Endothelial cell of umbilical vein (primary cell): ENCODE data around the gene CHMP5. TPM values are rescaled to one million over a fixed set of nuclear protein-coding genes. Genes with fewer than 3 reads are reported as not detected.

ENCODE experiments used
- BruUV-seq: library from RNA; stranded (reverse); fragments of 400-500 nt; replicated peaks from 2 replicates; lab custom pipeline; 2021; lab: Mats Ljungman, UMichigan
- CTCF ChIA-PET: fragments of 300-600, 350-600 bp; sonication (Branson Sonifier 250); formaldehyde crosslinking; loops from one replicate; lab custom pipeline; 2021; ENCODE audit warnings: antibody characterized with exemption, inconsistent platforms; lab: Charles Lee
- POLR2A ChIA-PET: fragments of 300-600, 350-600 bp; sonication (Branson Sonifier 250); formaldehyde crosslinking; loops from one replicate; lab custom pipeline; 2021; ENCODE audit warnings: antibody characterized with exemption, inconsistent platforms; lab: Charles Lee
- DNase-seq: peaks from one replicate; pipeline ENCODE4 v3.0.0-alpha.2; 2011; ENCODE audit warnings: low read depth, low spot score
- FAIRE-seq: peaks from 2 replicates; lab custom pipeline; 2011; peaks lifted over from hg19 to GRCh38; lab: Jason Lieb, UNC
- H2AFZ ChIP-seq: 2 replicates; pipeline ENCODE4 v1.6.0; 2012; ENCODE audit warnings: low read depth, low read length, control low read depth, inconsistent platforms
- H3K27ac ChIP-seq: 2 replicates; pipeline ENCODE4 v1.5.1; 2011; ENCODE audit warnings: low read depth, mild to moderate bottlenecking, control low read depth, low read length, moderate library complexity; ENCODE audit not compliant: insufficient read depth
- H3K27me3 ChIP-seq, 2 experiments: 2 replicates each; pipeline versions ENCODE4 v1.6.0 to v1.6.1; 2011; ENCODE audit warnings: low read length in 2 of 2, mixed read lengths in 1 of 2; ENCODE audit not compliant: control insufficient read depth in 2 of 2, insufficient read depth in 2 of 2
- H3K36me3 ChIP-seq, 2 experiments: 2 replicates in 1 of 2; 3 replicates in 1 of 2; pipeline ENCODE4 v1.5.1; 2011; ENCODE audit warnings: low read length in 2 of 2, mild to moderate bottlenecking in 1 of 2, moderate library complexity in 1 of 2; ENCODE audit not compliant: control insufficient read depth in 2 of 2, insufficient read depth in 2 of 2; ENCODE audit errors: extremely low read depth in 1 of 2
- H3K4me1 ChIP-seq: 3 replicates; pipeline ENCODE4 v1.5.1; 2011; ENCODE audit warnings: mild to moderate bottlenecking, low read length; ENCODE audit not compliant: control insufficient read depth, insufficient read depth; ENCODE audit errors: extremely low read depth
- H3K4me2 ChIP-seq: 2 replicates; pipeline ENCODE4 v1.6.1; 2011; ENCODE audit warnings: low read length, control low read depth, mixed read lengths; ENCODE audit not compliant: insufficient read depth
- H3K4me3 ChIP-seq, 3 experiments: fragments of 200-600 bp in 1 of 3; sonication (generic), shearing (Covaris generic) in 1 of 3; replicated peaks in 1 of 3; 2 replicates each; pipeline ENCODE4 v1.5.1; 2011 to 2016; ENCODE audit warnings: control low read depth in 3 of 3, low read length in 3 of 3, mild to moderate bottlenecking in 2 of 3, inconsistent platforms in 1 of 3, low read depth in 1 of 3, moderate library complexity in 1 of 3; ENCODE audit not compliant: insufficient read depth in 1 of 3
- H3K79me2 ChIP-seq: 2 replicates; pipeline ENCODE4 v1.6.0; 2012; ENCODE audit warnings: low read length, inconsistent platforms; ENCODE audit not compliant: control insufficient read depth, insufficient read depth
- H3K9ac ChIP-seq: replicated peaks from 2 replicates; pipeline ENCODE3; 2011; ENCODE audit warnings: low read length, control low read depth; ENCODE audit not compliant: insufficient read depth; ENCODE audit errors: extremely low read depth
- H3K9me1 ChIP-seq: replicated peaks from 3 replicates; pipeline ENCODE4 v1.6.0; 2011; ENCODE audit warnings: mild to moderate bottlenecking, low read length; ENCODE audit not compliant: control insufficient read depth, insufficient read depth; ENCODE audit errors: extremely low read depth
- H3K9me3 ChIP-seq: replicated peaks from 2 replicates; pipeline ENCODE4 v1.5.1; 2012; ENCODE audit warnings: low read length, inconsistent platforms; ENCODE audit not compliant: control insufficient read depth, insufficient read depth
- H4K20me1 ChIP-seq: replicated peaks from 2 replicates; pipeline ENCODE3; 2011; ENCODE audit warnings: mild to moderate bottlenecking, low read length; ENCODE audit not compliant: control insufficient read depth, insufficient read depth; ENCODE audit errors: extremely low read depth
- CTCF ChIP-seq, 2 donors: IDR thresholded peaks; 1 replicate in 1 of 2; 2 replicates in 1 of 2; pipeline ENCODE4 v1.5.1; 2011; ENCODE audit warnings: low read length in 2 of 2, mild to moderate bottlenecking in 2 of 2, moderate library complexity in 2 of 2, control low read depth in 1 of 2, inconsistent platforms in 1 of 2, low read depth in 1 of 2; ENCODE audit not compliant: insufficient read depth in 1 of 2; ENCODE audit errors: extremely low read depth in 1 of 2
- EZH2 ChIP-seq: IDR thresholded peaks from 2 replicates; pipeline ENCODE4 v1.6.1; 2012; ENCODE audit warnings: borderline replicate concordance, low read depth, mild to moderate bottlenecking, moderate library complexity, low read length, inconsistent platforms; ENCODE audit not compliant: severe bottlenecking
- FOS ChIP-seq: IDR thresholded peaks from 2 replicates; pipeline ENCODE4 v1.6.1; 2011; ENCODE audit warnings: mild to moderate bottlenecking, low read length, moderate library complexity, borderline replicate concordance; ENCODE audit not compliant: insufficient read depth
- GATA2 ChIP-seq: IDR thresholded peaks from 2 replicates; pipeline ENCODE4 v1.7.0; 2011; ENCODE audit warnings: low read depth, mild to moderate bottlenecking, moderate library complexity, mixed read lengths, low read length; ENCODE audit not compliant: insufficient read length, insufficient read depth
- JUN ChIP-seq: IDR thresholded peaks from 2 replicates; pipeline ENCODE4 v1.6.1; 2011; ENCODE audit warnings: borderline replicate concordance, low read depth; ENCODE audit not compliant: insufficient read length, insufficient read depth
- MAX ChIP-seq: IDR thresholded peaks from 2 replicates; pipeline ENCODE4 v1.6.1; 2011; ENCODE audit not compliant: insufficient read depth, insufficient read length
- MYC ChIP-seq: IDR thresholded peaks from one replicate; pipeline ENCODE4 v1.6.1; 2011; ENCODE audit warnings: mild to moderate bottlenecking, low read depth, low read length
- POLR2A ChIP-seq: IDR thresholded peaks from 2 replicates; pipeline ENCODE4 v1.6.1; 2012; ENCODE audit warnings: low read depth, mild to moderate bottlenecking, control low read depth, low read length
- POLR2AphosphoS5 ChIP-seq: IDR thresholded peaks from 2 replicates; pipeline ENCODE4 v1.6.1; 2012; ENCODE audit warnings: low read depth, mild to moderate bottlenecking, control low read depth, low read length, moderate library complexity; ENCODE audit not compliant: insufficient read depth
- dilution Hi-C: fragments of 300-500 bp; cut with MboI; formaldehyde crosslinking; loops from one replicate; pipeline ENCODE4 v1.15.0; 2019; ENCODE audit warnings: low sequenced_read_pairs; ENCODE audit not compliant: extremely low pct_ligation_motif_present
- intact Hi-C: fragments of 100-400 bp; cut with micrococcal nuclease; formaldehyde crosslinking; loops from one replicate; pipeline ENCODE4 v1.10.0; 2022
- polyA plus RNA-seq, 4 experiments: library from polyadenylated mRNA; depleted of rRNA in 3 of 4; stranded (reverse) in 3 of 4; unstranded in 1 of 4; fragments of >200 nt; gene quantifications; 2 replicates each; pipeline versions ENCODE4 v1.2.1 to v1.2.3, GENCODE V29; 2011 to 2012; ENCODE audit warnings: missing spikeins in 1 of 4
- total RNA-seq: library from RNA; stranded (reverse); gene quantifications from 2 replicates; pipeline ENCODE4 v1.2.3, GENCODE V29; 2021

Gene CHMP5
- total and polyA plus RNA-seq, 2 donors (not counting 3 experiments of a cell fraction or from before 2014, with no cell fraction given): 33.2 to 55.8 TPM

GRCh38 chr9:33273266-33273971 is 8.6 kb downstream of the CHMP5 start:
- dilution Hi-C loops (no loop called here), intact Hi-C loops (no loop called here)
- H3K79me2 ChIP-seq: no peaks in the 10 kb centered on the region
- no TSS peak for BruUV-seq
- ChIA-PET POLR2A (interaction anchor here (1.1 kb wide), 1 partner anchor 16 kb away, joined by 3 read pairs; the partner anchor contains the start of gene NFX1), CTCF (interaction anchor here (0.9 to 2.6 kb wide), 5 partner anchors 10 to 193 kb away, joined by 4 to 10 read pairs (median 7); partner anchors contain the start of gene NFX1)
- no peak overlapping the region for H2AFZ ChIP-seq
- H3K4me1 ChIP-seq: no peaks in the 10 kb centered on the region
- no peaks in the 10 kb centered on the region for H3K9me3 ChIP-seq
- H3K4me3 ChIP-seq: no peak overlapping the region
- no peaks in the 10 kb centered on the region for H3K27me3 ChIP-seq
- peaks cover 13 to 27% of the 10 kb centered on the region in 2 experiments for H3K36me3 ChIP-seq
- no peak for TF ChIP-seq POLR2A
- no peak for TF ChIP-seq JUN
- no peak for TF ChIP-seq GATA2
- H3K9ac ChIP-seq: no peak overlapping the region
- no peak for FAIRE-seq
- no peaks in the 10 kb centered on the region for H3K9me1 ChIP-seq
- H3K27ac ChIP-seq: no peak overlapping the region
- H4K20me1 ChIP-seq: no peaks in the 10 kb centered on the region
- no peak overlapping the region for H3K4me2 ChIP-seq
- DNase-seq: no peak

- BruUV-seq: no TSS peak
- no peak for FAIRE-seq
- POLR2A ChIA-PET: no interaction called here
- TF ChIP-seq POLR2AphosphoS5: no peak
- TF ChIP-seq CTCF (IDR thresholded peaks at IDR 0.05; ENCODE audit: extremely low read depth in 1 of 2, insufficient read depth in 1 of 2, low read depth in 1 of 2, low read length in 2 of 2): no peak
- no peak for TF ChIP-seq MYC
- TF ChIP-seq FOS: no peak
- no peak for TF ChIP-seq GATA2
- no peak for TF ChIP-seq MAX
- no peak for TF ChIP-seq JUN
- no peak for TF ChIP-seq EZH2
- TF ChIP-seq POLR2A: no peak
- no peaks in the 10 kb centered on the region for H3K9me3 ChIP-seq
- H3K9me1 ChIP-seq: no peaks in the 10 kb centered on the region
- H3K27me3 ChIP-seq: no peaks in the 10 kb centered on the region
- H3K4me3 ChIP-seq: no peak overlapping the region
- no peak overlapping the region for H2AFZ ChIP-seq
- no peak overlapping the region for H3K27ac ChIP-seq
- H3K9ac ChIP-seq: no peak overlapping the region
- H3K4me2 ChIP-seq: no peak overlapping the region
- H4K20me1 ChIP-seq: no peaks in the 10 kb centered on the region
- no peaks in the 10 kb centered on the region for H3K4me1 ChIP-seq
- H3K36me3 ChIP-seq: peaks cover 16 to 28% of the 10 kb centered on the region in 2 experiments
- CTCF ChIA-PET: interaction anchor here (0.9 to 2.6 kb wide), 5 partner anchors 9 to 193 kb away, joined by 4 to 10 read pairs (median 7); partner anchors contain the start of gene NFX1
- intact Hi-C loops: no loop called here
- DNase-seq: no peak
- no peaks in the 10 kb centered on the region for H3K79me2 ChIP-seq
- dilution Hi-C loops: no loop called here
Observed at GRCh38 chr9:33273972-33274328, 9.1 kb downstream of the CHMP5 start.
